SK-N-SH (cell line): ENCODE measurements around the gene STK4.

Experiments
- CHD2 ChIP-seq: fragments of 150-350 bp; IDR thresholded peaks from 2 replicates; pipeline ENCODE4 v1.6.1; 2018; ENCODE audit warnings: low read length; ENCODE audit not compliant: partially characterized antibody
- CTCF ChIP-seq: fragments of 200-600 bp; sonication (generic); IDR thresholded peaks from 2 replicates; pipeline ENCODE4 v1.6.1; 2017; ENCODE audit warnings: antibody characterized with exemption, mild to moderate bottlenecking, moderate library complexity
- EZH2phosphoT487 ChIP-seq: fragments of 200-600 bp; sonication (generic); IDR thresholded peaks from 2 replicates; pipeline ENCODE4 v1.6.1; 2017; ENCODE audit warnings: low read depth, mixed run types, mild to moderate bottlenecking, antibody characterized with exemption, moderate library complexity, borderline replicate concordance
- GATA2 ChIP-seq: sonication (generic); formaldehyde crosslinking; IDR thresholded peaks from 2 replicates; pipeline ENCODE4 v1.5.0; 2020; ENCODE audit warnings: mild to moderate bottlenecking, missing genetic modification reagents
- MXI1 ChIP-seq: IDR thresholded peaks from 2 replicates; pipeline ENCODE4 v1.6.1; 2012; ENCODE audit warnings: mild to moderate bottlenecking, low read depth, low read length, improper control_type of control experiment
- NRF1 ChIP-seq: IDR thresholded peaks from 2 replicates; pipeline ENCODE4 v1.6.1; 2012; ENCODE audit warnings: low read depth, mild to moderate bottlenecking, low read length
- PBX3 ChIP-seq: IDR thresholded peaks from 2 replicates; pipeline ENCODE4; 2012
- POLR2AphosphoS5 ChIP-seq: IDR thresholded peaks from 2 replicates; pipeline ENCODE4 v1.6.1; 2012; ENCODE audit warnings: low read depth, low read length
- RXRA ChIP-seq: IDR thresholded peaks from 2 replicates; pipeline ENCODE4 v1.4.0; 2012; ENCODE audit warnings: low read depth, mild to moderate bottlenecking, borderline replicate concordance
- SIN3A ChIP-seq: IDR thresholded peaks from 2 replicates; pipeline ENCODE4 v1.6.1; 2012; ENCODE audit warnings: low read depth, mild to moderate bottlenecking, low read length, moderate library complexity, borderline replicate concordance
- TCF12 ChIP-seq: IDR thresholded peaks from 2 replicates; pipeline ENCODE4 v1.4.0; 2012
- TEAD4 ChIP-seq: IDR thresholded peaks from 2 replicates; pipeline ENCODE4 v1.4.0; 2012; ENCODE audit warnings: mild to moderate bottlenecking, borderline replicate concordance; ENCODE audit not compliant: insufficient read depth
- USF1 ChIP-seq: IDR thresholded peaks from 2 replicates; pipeline ENCODE4 v1.4.0; 2012; ENCODE audit warnings: low read depth, borderline replicate concordance

GRCh38 chr20:44924541-44924940 lies 41.8 kb upstream of the STK4 start:
- TF ChIP-seq MXI1 (no peak), CTCF (no peak), CHD2 (no peak), TEAD4 (no peak), SIN3A (no peak), NRF1 (no peak), PBX3 (no peak), RXRA (no peak), POLR2AphosphoS5 (no peak), USF1 (no peak), EZH2phosphoT487 (no peak), GATA2 (CRISPR knock-in tag) (peak; percentile 46; the same call in 1 of the 2 replicates), TCF12 (no peak)
